ENCODE data around the gene AKR7A3. TPM values are rescaled to one million over a fixed set of nuclear protein-coding genes. Genes with fewer than 3 reads are reported as not detected.

AKR7A3 gene
- total and polyA plus RNA-seq, 8 donors = 0.26 to 2.6 (median 1.7) TPM

DNA sequence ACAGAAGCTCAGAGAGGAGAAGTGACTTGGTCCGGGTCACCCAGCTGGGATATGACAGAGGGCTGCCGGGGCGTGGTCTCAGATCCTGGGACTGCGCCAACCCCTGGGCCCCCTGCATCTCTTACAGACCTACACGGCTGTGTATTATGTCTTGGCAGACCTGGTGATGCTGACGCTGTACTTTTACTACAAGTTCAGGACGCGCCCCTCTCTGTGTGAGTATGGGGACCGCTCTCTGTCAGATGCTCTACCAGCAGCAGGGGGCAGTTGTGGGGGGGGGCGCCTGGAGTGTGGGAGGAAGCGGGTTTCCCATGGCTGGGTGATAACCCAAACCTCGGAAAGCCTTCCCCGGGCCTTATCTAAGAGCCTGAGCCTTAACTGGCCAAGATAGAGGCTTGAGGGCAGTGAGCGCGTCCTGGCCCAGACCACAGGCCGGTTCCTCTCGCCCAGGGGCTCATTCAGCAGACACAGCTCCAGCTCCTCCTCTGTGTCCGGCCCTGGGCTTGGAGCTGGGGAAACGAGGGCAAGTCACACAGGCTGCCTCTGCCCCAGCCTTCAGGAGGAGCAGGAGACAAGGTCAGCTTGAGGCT lies 36.9 kb upstream of the AKR7A3 start:
- DNase-seq (no peak), ATAC-seq (no peak)
- Histone ChIP-seq H3K27me3 (no peaks in the 10 kb centered on the region), H3K4me3 (no peak overlapping the region), H3K9me3 (no peaks in the 10 kb centered on the region), H3K27ac (no peak overlapping the region), H3K36me3 (peaks cover 0 to 87% of the 10 kb centered on the region in 2 donors), H3K4me1 (no peaks in the 10 kb centered on the region)
- intact Hi-C loops (cut with DNase I) = no loop called here
- no peak for TF ChIP-seq CTCF (IDR thresholded peaks at IDR 0.05)

DNA sequence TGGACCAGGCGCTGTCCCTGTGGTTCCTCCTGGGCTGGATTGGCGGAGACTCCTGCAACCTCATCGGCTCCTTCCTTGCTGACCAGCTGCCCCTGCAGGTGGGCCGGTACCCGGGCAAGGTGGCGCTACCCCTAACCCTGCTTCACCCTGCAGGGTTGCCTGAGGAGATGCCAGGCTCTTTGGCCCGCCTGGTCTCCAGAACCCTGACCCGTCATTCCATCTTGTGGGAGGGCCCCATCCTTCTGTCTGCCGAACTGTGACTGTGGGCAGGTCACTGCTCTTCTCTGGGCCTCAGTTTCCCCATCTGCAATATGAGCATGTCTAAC lies 36.1 kb upstream of the AKR7A3 start:
- intact Hi-C loops (cut with DNase I) = no loop called here

GRCh38 chr1:19323987-19324664 lies 35.6 kb upstream of the AKR7A3 start:
- Histone ChIP-seq H3K4me1 (no peaks in the 10 kb centered on the region), H3K4me3 (no peak overlapping the region), H3K36me3 (peaks cover 0 to 76% of the 10 kb centered on the region in 2 donors), H3K27ac (no peak overlapping the region), H3K9me3 (no peaks in the 10 kb centered on the region), H3K27me3 (no peaks in the 10 kb centered on the region)
- ATAC-seq = no peak
- DNase-seq = no peak
- intact Hi-C loops (cut with DNase I) = no loop called here
- TF ChIP-seq CTCF (IDR thresholded peaks at IDR 0.05) = no peak

More for the DNA sequence above, 36.1 kb upstream of the AKR7A3 start:
- TF ChIP-seq CTCF (IDR thresholded peaks at IDR 0.05) = no peak
- DNase-seq = no peak
- Histone ChIP-seq H3K36me3 (peaks cover 0 to 79% of the 10 kb centered on the region in 2 donors), H3K4me3 (no peak overlapping the region), H3K9me3 (no peaks in the 10 kb centered on the region), H3K27ac (no peak overlapping the region), H3K4me1 (no peaks in the 10 kb centered on the region), H3K27me3 (no peaks in the 10 kb centered on the region)
- no peak for ATAC-seq

DNA sequence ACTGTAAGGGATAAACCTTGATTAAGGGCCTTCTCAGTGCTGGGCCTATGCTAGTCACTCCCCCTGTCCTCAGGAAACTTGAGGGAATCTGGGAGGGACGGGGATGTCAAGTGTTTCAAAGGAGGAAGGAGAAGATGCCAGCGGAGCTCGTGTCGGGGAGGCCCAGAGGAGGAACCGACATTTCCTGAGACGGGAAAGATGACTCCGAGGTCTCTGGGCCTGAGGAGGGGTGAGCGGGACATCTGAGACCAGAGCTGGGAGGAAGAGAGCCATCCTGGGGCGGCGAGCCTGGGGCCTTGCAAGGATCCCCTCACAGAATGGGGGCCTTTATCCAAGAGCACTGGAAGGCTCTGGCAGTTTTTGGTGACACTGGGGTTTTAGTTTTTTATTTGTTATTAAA lies 33.9 kb upstream of the AKR7A3 start:
- Histone ChIP-seq H3K27me3 (no peaks in the 10 kb centered on the region), H3K27ac (no peak overlapping the region), H3K9me3 (no peaks in the 10 kb centered on the region), H3K4me3 (no peak overlapping the region), H3K36me3 (peaks cover 0 to 76% of the 10 kb centered on the region in 2 donors), H3K4me1 (no peaks in the 10 kb centered on the region)
- DNase-seq = no peak
- no peak for ATAC-seq
- no peak for TF ChIP-seq CTCF (IDR thresholded peaks at IDR 0.05)
- intact Hi-C loops (cut with DNase I) = no loop called here

DNA sequence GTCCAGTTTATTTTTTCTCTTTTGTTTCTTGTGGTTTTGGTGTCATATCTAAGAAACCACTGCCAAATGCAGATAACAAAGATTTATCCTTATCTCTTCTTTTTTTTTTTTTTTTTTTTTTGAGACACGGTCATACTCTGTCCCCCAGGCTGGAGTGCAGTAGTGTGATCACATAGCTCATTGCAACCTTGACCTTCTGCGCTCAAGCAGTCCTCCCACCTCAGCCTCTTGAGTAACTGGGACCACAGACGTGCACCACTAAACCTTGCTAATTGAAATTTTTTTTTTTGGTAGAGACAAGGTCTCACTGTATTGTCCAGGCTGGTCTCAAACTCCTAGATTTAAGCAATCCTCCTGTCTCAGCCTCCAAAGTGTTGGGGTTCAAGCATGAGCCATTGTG lies 32.5 kb upstream of the AKR7A3 start:
- peaks cover 0 to 6% of the 10 kb centered on the region in 2 donors for H3K4me1 ChIP-seq
- no peaks in the 10 kb centered on the region for H3K9me3 ChIP-seq
- H3K27ac ChIP-seq = no peak overlapping the region
- no peak for TF ChIP-seq CTCF (IDR thresholded peaks at IDR 0.05)
- no peak overlapping the region for H3K4me3 ChIP-seq
- ATAC-seq (no peak), DNase-seq (no peak)
- intact Hi-C loops (cut with DNase I) = no loop called here
- H3K36me3 ChIP-seq = peaks cover 0 to 64% of the 10 kb centered on the region in 2 donors
- no peaks in the 10 kb centered on the region for H3K27me3 ChIP-seq
